Measurements from ENCODE around the gene KHNYN.

DNA sequence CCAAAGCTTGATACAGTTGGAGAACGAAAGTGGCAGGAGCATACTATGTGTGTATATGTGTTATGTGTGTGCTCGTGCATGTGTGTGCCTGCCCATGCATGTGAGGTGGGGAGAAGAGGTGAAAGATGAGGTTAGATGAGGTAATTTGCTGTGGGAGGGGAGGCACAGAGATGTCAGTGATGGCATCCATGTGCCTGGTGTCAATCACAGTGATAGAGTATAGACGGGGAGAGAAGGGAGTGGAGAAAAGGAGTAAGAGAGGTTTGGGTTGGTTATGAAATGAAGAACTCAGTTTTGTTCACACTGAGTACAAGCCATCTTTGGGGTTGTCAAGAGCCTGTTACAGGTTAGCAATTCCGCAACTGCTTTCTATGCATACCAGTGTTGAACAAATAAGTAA lies 45.6 kb upstream of the KHNYN start:
- TF ChIP-seq, protein P1, sequence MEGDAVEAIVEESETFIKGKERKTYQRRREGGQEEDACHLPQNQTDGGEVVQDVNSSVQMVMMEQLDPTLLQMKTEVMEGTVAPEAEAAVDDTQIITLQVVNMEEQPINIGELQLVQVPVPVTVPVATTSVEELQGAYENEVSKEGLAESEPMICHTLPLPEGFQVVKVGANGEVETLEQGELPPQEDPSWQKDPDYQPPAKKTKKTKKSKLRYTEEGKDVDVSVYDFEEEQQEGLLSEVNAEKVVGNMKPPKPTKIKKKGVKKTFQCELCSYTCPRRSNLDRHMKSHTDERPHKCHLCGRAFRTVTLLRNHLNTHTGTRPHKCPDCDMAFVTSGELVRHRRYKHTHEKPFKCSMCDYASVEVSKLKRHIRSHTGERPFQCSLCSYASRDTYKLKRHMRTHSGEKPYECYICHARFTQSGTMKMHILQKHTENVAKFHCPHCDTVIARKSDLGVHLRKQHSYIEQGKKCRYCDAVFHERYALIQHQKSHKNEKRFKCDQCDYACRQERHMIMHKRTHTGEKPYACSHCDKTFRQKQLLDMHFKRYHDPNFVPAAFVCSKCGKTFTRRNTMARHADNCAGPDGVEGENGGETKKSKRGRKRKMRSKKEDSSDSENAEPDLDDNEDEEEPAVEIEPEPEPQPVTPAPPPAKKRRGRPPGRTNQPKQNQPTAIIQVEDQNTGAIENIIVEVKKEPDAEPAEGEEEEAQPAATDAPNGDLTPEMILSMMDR (tag by site-specific recombination; IDR thresholded peaks at IDR 0.05) = no peak
- TF ChIP-seq ZNF324 (tag by site-specific recombination; IDR thresholded peaks at IDR 0.05) = no peak
- TF ChIP-seq YY1 (tag by site-specific recombination; IDR thresholded peaks at IDR 0.05) = no peak
- no peak for TF ChIP-seq ZNF24 (tag by site-specific recombination; IDR thresholded peaks at IDR 0.05)
- TF ChIP-seq SP2 (tag by site-specific recombination; IDR thresholded peaks at IDR 0.05) = no peak
- TF ChIP-seq MEIS1 (CRISPR knock-in tag; IDR thresholded peaks at IDR 0.05; ENCODE audit: borderline replicate concordance) = no peak

All from HEK293 (cell line).